Stomach (tissue), 9 donors: ENCODE results near the gene CZIB. TPM values are rescaled to one million over a fixed set of nuclear protein-coding genes. Genes with fewer than 3 reads are reported as not detected.

Experiments used
- DNase-seq, 2 donors: peaks; one replicate each; pipeline versions ENCODE4 v3.0.0 to v3.0.0-alpha.2; 2013 to 2019
- H3K27ac ChIP-seq, 5 donors: fragments of 200-600 bp in 4 of 5; sonication (generic) in 4 of 5; one replicate each; pipeline ENCODE4 v1.5.1; 2013 to 2019; ENCODE audit warnings: mild to moderate bottlenecking in 1 of 5, moderate library complexity in 1 of 5
- H3K27me3 ChIP-seq, 3 donors: fragments of 200-600 bp; sonication (generic); one replicate each; pipeline ENCODE4 v1.5.1; 2017 to 2019; ENCODE audit warnings: mixed run types in 1 of 3
- H3K36me3 ChIP-seq, 4 donors: fragments of 200-600 bp; sonication (generic); 1 replicate in 3 of 4; 2 replicates in 1 of 4; pipeline ENCODE4 v1.5.1; 2016 to 2019
- H3K4me1 ChIP-seq, 4 donors: fragments of 200-600 bp; sonication (generic); one replicate each; pipeline ENCODE4 v1.5.1; 2016 to 2019
- H3K4me3 ChIP-seq, 4 donors: fragments of 200-600 bp; sonication (generic) in 3 of 4; one replicate each; pipeline ENCODE4 v1.5.1; 2016 to 2019; ENCODE audit warnings: mild to moderate bottlenecking in 1 of 4
- H3K9me3 ChIP-seq, 4 donors: fragments of 200-600 bp; sonication (generic); one replicate each; pipeline ENCODE4 v1.5.1; 2016 to 2019
- EP300 ChIP-seq: sonication (generic); formaldehyde crosslinking; IDR thresholded peaks from one replicate; pipeline ENCODE4 v1.6.1; 2017; ENCODE audit warnings: antibody characterized with exemption
- POLR2A ChIP-seq, 4 donors: fragments of 450-650 bp; IDR thresholded peaks; one replicate each; pipeline ENCODE4 v1.6.1; 2016; ENCODE audit warnings: antibody characterized with exemption in 4 of 4, control low read depth in 2 of 4, mild to moderate bottlenecking in 1 of 4, moderate library complexity in 1 of 4
- POLR2AphosphoS5 ChIP-seq, 3 donors: sonication (generic); formaldehyde crosslinking; IDR thresholded peaks; one replicate each; pipeline ENCODE4 v1.6.1; 2016; ENCODE audit warnings: antibody characterized with exemption in 3 of 3
- WGBS, 5 donors: extraction: QIAGEN DNeasy Blood & Tissue Kit in 3 of 5; methylation state at CpG; one replicate each; pipeline versions ENCODE4 v1.1.5 to v1.1.7; 2013 to 2018; 5-methylcytosine and 5-hydroxymethylcytosine counted together
- intact Hi-C: fragments of 100-400 bp; cut with DNase I; formaldehyde crosslinking; loops from one replicate; pipeline ENCODE4 v1.15.1; 2023; ENCODE audit warnings: low total_unique reads
- polyA plus RNA-seq, 3 donors: library from polyadenylated mRNA; stranded (reverse); fragments of 200-250 nt; gene quantifications; one replicate each; pipeline ENCODE4 v1.2.3, GENCODE V29; 2013
- total RNA-seq, 5 donors: library from RNA; depleted of rRNA; stranded (reverse); fragments of >200 nt; gene quantifications; one replicate each; pipeline versions ENCODE4 v1.1.0 to v1.2.3, GENCODE V29; 2014 to 2016
- TF ChIP-seq, protein P1 (sequence below), 7 experiments: fragments of 450-650 bp in 4 of 7; fragments of 200-600 bp in 3 of 7; sonication (generic) in 3 of 7; IDR thresholded peaks; one replicate each; pipeline ENCODE4 v1.5.1; 2016 to 2019; ENCODE audit warnings: antibody characterized with exemption in 7 of 7, control low read depth in 2 of 7, mild to moderate bottlenecking in 1 of 7
- donor health status: healthy with polysubstance abuse.
- donor health status: Bipolar disorder and iron deficiency.
- donor health status: healthy.

The CZIB gene
- total and polyA plus RNA-seq, 8 donors, result 31.6 to 78.8 (median 47.6) TPM

- no peak for TF ChIP-seq EP300
- no peak for TF ChIP-seq POLR2AphosphoS5 (IDR thresholded peaks at IDR 0.05)
- TF ChIP-seq, protein P1, sequence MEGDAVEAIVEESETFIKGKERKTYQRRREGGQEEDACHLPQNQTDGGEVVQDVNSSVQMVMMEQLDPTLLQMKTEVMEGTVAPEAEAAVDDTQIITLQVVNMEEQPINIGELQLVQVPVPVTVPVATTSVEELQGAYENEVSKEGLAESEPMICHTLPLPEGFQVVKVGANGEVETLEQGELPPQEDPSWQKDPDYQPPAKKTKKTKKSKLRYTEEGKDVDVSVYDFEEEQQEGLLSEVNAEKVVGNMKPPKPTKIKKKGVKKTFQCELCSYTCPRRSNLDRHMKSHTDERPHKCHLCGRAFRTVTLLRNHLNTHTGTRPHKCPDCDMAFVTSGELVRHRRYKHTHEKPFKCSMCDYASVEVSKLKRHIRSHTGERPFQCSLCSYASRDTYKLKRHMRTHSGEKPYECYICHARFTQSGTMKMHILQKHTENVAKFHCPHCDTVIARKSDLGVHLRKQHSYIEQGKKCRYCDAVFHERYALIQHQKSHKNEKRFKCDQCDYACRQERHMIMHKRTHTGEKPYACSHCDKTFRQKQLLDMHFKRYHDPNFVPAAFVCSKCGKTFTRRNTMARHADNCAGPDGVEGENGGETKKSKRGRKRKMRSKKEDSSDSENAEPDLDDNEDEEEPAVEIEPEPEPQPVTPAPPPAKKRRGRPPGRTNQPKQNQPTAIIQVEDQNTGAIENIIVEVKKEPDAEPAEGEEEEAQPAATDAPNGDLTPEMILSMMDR (IDR thresholded peaks at IDR 0.05), result no peak
- no peak for TF ChIP-seq POLR2A (IDR thresholded peaks at IDR 0.05)
These were observed 25.0 kb downstream of the CZIB start for GRCh38 chr1:53195246-53196016.

GRCh38 chr1:53190210-53190611 lies 30.2 kb downstream of the CZIB start:
- TF ChIP-seq POLR2A (IDR thresholded peaks at IDR 0.05), result no peak
- H3K27me3 ChIP-seq, result no peaks in the 10 kb centered on the region
- intact Hi-C loops, result no loop called here
- no peak overlapping the region for H3K27ac ChIP-seq
- WGBS, 5 donors, result 33 to 60% (median 37%) methylated on average over 9 to 10 of the region's 10 CpGs
- no peak overlapping the region for H3K4me3 ChIP-seq
- DNase-seq, result no peak
- no peaks in the 10 kb centered on the region for H3K36me3 ChIP-seq
- H3K4me1 ChIP-seq, result peaks cover 0 to 8% (median 5%) of the 10 kb centered on the region in 4 donors
- H3K9me3 ChIP-seq, result no peaks in the 10 kb centered on the region

More at GRCh38 chr1:53195246-53196016, 25.0 kb downstream of the CZIB start:
- 67 to 87% (median 81%) methylated on average over 11 of the region's 11 CpGs for WGBS, 5 donors
- Histone ChIP-seq H3K27me3 (no peaks in the 10 kb centered on the region), H3K36me3 (peaks cover 0 to under 1% (median under 1%) of the 10 kb centered on the region in 4 donors), H3K4me1 (peaks cover 19 to 45% (median 34%) of the 10 kb centered on the region in 4 donors), H3K27ac (peak overlapping the region in 4 of 5 donors; percentile 96 to 99 (median 99)), H3K9me3 (no peaks in the 10 kb centered on the region), H3K4me3 (peak overlapping the region in 2 of 4 donors; percentile 75 to 97)
- DNase-seq, result no peak
- intact Hi-C loops, result no loop called here

DNA sequence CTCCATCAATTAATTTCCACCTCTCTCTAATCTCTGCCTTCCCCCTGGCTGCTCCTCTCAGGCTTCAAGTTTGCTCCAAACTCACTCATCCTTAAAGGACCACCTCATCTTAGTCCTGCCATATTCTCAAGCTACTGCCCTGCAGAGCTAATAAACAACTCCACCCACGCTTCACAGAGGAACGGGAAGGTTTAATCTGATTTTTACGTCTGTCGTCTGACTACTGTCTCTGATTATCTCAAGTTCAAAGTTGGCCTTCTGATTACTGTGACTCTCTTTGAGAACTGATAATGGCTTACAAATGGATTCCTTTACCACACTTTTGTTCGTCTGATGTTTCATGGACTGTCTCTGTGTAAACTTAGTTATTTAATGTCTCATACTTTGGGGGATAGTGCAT lies 31.4 kb downstream of the CZIB start:
- TF ChIP-seq POLR2A (IDR thresholded peaks at IDR 0.05), result no peak
- TF ChIP-seq EP300, result no peak
- TF ChIP-seq, protein P1 (IDR thresholded peaks at IDR 0.05), result no peak
- no peak for TF ChIP-seq POLR2AphosphoS5 (IDR thresholded peaks at IDR 0.05)
- Histone ChIP-seq H3K9me3 (no peaks in the 10 kb centered on the region), H3K4me1 (peaks cover 0 to 16% (median 7%) of the 10 kb centered on the region in 4 donors), H3K36me3 (no peaks in the 10 kb centered on the region), H3K27me3 (no peaks in the 10 kb centered on the region), H3K27ac (no peak overlapping the region), H3K4me3 (no peak overlapping the region)
- WGBS, 5 donors, result 52 to 78% (median 60%) methylated on average over 5 of the region's 5 CpGs
- DNase-seq, result no peak
- intact Hi-C loops, result loop anchor here (10.0 kb wide), 1 partner anchor 274 kb away; no protein-coding TSS in a partner anchor

DNA sequence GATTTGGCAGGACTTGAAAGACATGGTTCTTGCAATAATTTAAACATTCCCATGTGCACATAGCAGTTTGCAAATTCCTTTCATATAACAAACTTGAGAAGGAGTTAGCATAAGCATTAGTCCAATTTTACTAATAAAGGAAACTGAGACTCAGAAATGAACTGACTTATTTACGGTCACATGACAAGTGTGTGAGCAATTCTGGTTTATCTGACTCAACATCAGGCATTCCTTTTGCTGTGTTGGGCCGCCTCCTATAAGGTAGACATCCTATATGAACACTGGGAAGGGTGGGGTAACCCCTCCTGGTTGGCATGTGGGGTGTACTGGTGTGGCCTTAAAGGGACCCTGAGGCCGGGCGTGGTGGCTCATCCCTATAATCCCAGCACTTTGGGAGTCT lies 32.3 kb downstream of the CZIB start:
- H3K27me3 ChIP-seq, result no peaks in the 10 kb centered on the region
- no peak for DNase-seq
- no peaks in the 10 kb centered on the region for H3K36me3 ChIP-seq
- peaks cover 4 to 26% (median 12%) of the 10 kb centered on the region in 4 donors for H3K4me1 ChIP-seq
- 81 to 90% (median 82%) methylated on average over 4 of the region's 4 CpGs for WGBS, 5 donors
- H3K9me3 ChIP-seq, result no peaks in the 10 kb centered on the region
- H3K27ac ChIP-seq, result no peak overlapping the region
- H3K4me3 ChIP-seq, result no peak overlapping the region
- TF ChIP-seq POLR2A (IDR thresholded peaks at IDR 0.05), result no peak
- intact Hi-C loops, result loop anchor here (10.0 kb wide), 1 partner anchor 273 kb away; no protein-coding TSS in a partner anchor

GRCh38 chr1:53187401-53187800 lies 33.0 kb downstream of the CZIB start:
- DNase-seq, result no peak
- no peaks in the 10 kb centered on the region for H3K36me3 ChIP-seq

More at GRCh38 chr1:53187401-53187800, 33.0 kb downstream of the CZIB start:
- Histone ChIP-seq H3K27ac (no peak overlapping the region), H3K27me3 (no peaks in the 10 kb centered on the region), H3K4me1 (peaks cover 11 to 33% (median 19%) of the 10 kb centered on the region in 4 donors), H3K9me3 (no peaks in the 10 kb centered on the region), H3K4me3 (no peak overlapping the region)
- intact Hi-C loops, result loop anchor here (10.0 kb wide), 1 partner anchor 273 kb away; no protein-coding TSS in a partner anchor
- 81 to 95% (median 90%) methylated on average over 1 of the region's 1 CpG for WGBS, 5 donors
- TF ChIP-seq, protein P1 (IDR thresholded peaks at IDR 0.05), result no peak
- TF ChIP-seq POLR2A (IDR thresholded peaks at IDR 0.05), result no peak
- TF ChIP-seq POLR2AphosphoS5 (IDR thresholded peaks at IDR 0.05), result no peak
- TF ChIP-seq EP300, result no peak
